ENCODE data around the gene HOXC9.

GRCh38 chr12:54032086-54032619 is 32.2 kb downstream of the HOXC9 start:
- TF ChIP-seq GABPA (IDR thresholded peaks at IDR 0.05; ENCODE audit: low read depth) (no peak), CTCF (IDR thresholded peaks at IDR 0.05; ENCODE audit: insufficient read depth, low read length) (no peak), POLR2AphosphoS5 (IDR thresholded peaks at IDR 0.05; ENCODE audit: low read depth) (no peak)
